ENCODE measurements around the gene ARL6IP1. TPM values are rescaled to one million over a fixed set of nuclear protein-coding genes. Genes with fewer than 3 reads are reported as not detected.

Gene ARL6IP1
- total and polyA plus RNA-seq, 2 of the 4 experiments (the other 2 are of a cell fraction) = 78.1 to 190 TPM

DNA sequence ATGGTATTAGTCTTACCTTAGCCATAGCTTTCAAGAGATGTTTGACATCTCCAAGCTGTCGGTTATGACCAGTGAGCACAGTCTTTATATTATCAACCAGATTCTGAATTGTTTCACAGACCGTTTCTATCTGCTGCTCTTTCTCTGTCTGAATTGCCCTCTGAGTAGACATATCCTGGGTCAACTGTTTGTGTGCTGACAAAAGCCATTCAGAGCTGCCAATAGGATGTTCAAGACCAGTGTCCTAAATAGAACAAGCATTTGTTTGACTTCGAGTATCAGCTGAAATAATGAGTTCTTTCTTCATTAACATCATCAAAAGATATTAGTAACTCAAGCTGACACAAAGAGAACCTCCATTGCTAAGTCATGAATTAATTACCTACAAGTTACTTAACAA lies 14.9 kb upstream of the ARL6IP1 start:
- dilution Hi-C loops (cut with HindIII; ENCODE audit: low sequenced_read_pairs, unreplicated experiment) = no loop called here
- no peak overlapping the region for H3K14ac ChIP-seq (replicated peaks; ENCODE audit: low read depth, low read length)
- WGBS, 2 experiments (ENCODE audit: extremely low coverage in 2 of 2, insufficient read length in 1 of 2) = no CpG with 5 or more reads among the region's 3 CpGs
- H3K4me1 ChIP-seq (ENCODE audit: control insufficient read depth, insufficient read depth, low read length) = no peaks in the 10 kb centered on the region
- peaks cover 35% of the 10 kb centered on the region for H3K36me3 ChIP-seq (ENCODE audit: control insufficient read depth, insufficient read depth, low read length)
- no peak for ATAC-seq (ENCODE audit: low read depth)
- H3K4ac ChIP-seq (ENCODE audit: low read depth, low read length) = no peak overlapping the region
- peaks cover 2% of the 10 kb centered on the region; the same call in 1 of the 2 replicates for H3K9me1 ChIP-seq (ENCODE audit: insufficient read depth, low read length)
- ChIA-PET POLR2A (ENCODE audit: unreplicated experiment) (no interaction called here), CTCF (interaction anchor here (1.4 kb wide), 1 partner anchor 15 kb away, joined by 4 read pairs; the partner anchor contains the start of gene ARL6IP1)
- H3K23ac ChIP-seq (ENCODE audit: low read depth, low read length) = no peak overlapping the region
- DNase-seq = no peak
- H4K91ac ChIP-seq (ENCODE audit: insufficient read depth, low read depth, low read length) = no peak overlapping the region
- no peak overlapping the region for H2AK9ac ChIP-seq (replicated peaks; ENCODE audit: low read depth, low read length, poor library complexity)
- H3K9ac ChIP-seq (ENCODE audit: low read depth, low read length) = no peak overlapping the region
- H2BK120ac ChIP-seq (ENCODE audit: low read depth, low read length) = no peak overlapping the region
- H2BK5ac ChIP-seq (ENCODE audit: low read depth, low read length, poor library complexity, severe bottlenecking) = no peak overlapping the region
- no peak overlapping the region for H3K18ac ChIP-seq (ENCODE audit: low read depth, low read length)
- no peaks in the 10 kb centered on the region for H3K27me3 ChIP-seq (ENCODE audit: control insufficient read depth, insufficient read depth, low read length)
- no peaks in the 10 kb centered on the region for H3K9me3 ChIP-seq (ENCODE audit: control insufficient read depth, insufficient read depth, low read length)
- no peak for TF ChIP-seq FOS (IDR thresholded peaks at IDR 0.05; ENCODE audit: low read depth, low read length)
- no peak for TF ChIP-seq RFX5 (IDR thresholded peaks at IDR 0.05; ENCODE audit: low read depth, low read length)
- no peak for TF ChIP-seq CHD1 (IDR thresholded peaks at IDR 0.05; ENCODE audit: low read depth, low read length)
- TF ChIP-seq RAD21 (IDR thresholded peaks at IDR 0.05; ENCODE audit: low read length) = no peak
- TF ChIP-seq MAFK (IDR thresholded peaks at IDR 0.05; ENCODE audit: low read depth, low read length) = no peak
- no peak for TF ChIP-seq MAZ (IDR thresholded peaks at IDR 0.05; ENCODE audit: borderline replicate concordance, low read depth, low read length)
- TF ChIP-seq POLR2A (IDR thresholded peaks at IDR 0.05; ENCODE audit: low read depth, low read length) = no peak
- no peak for TF ChIP-seq CEBPB (IDR thresholded peaks at IDR 0.05; ENCODE audit: low read depth, low read length)
- TF ChIP-seq SMC3 (IDR thresholded peaks at IDR 0.05; ENCODE audit: low read depth, low read length) = no peak
- TF ChIP-seq, protein P1, sequence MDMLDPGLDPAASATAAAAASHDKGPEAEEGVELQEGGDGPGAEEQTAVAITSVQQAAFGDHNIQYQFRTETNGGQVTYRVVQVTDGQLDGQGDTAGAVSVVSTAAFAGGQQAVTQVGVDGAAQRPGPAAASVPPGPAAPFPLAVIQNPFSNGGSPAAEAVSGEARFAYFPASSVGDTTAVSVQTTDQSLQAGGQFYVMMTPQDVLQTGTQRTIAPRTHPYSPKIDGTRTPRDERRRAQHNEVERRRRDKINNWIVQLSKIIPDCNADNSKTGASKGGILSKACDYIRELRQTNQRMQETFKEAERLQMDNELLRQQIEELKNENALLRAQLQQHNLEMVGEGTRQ (IDR thresholded peaks at IDR 0.05; ENCODE audit: low read depth, low read length) = no peak
- no peak for TF ChIP-seq RCOR1 (IDR thresholded peaks at IDR 0.05; ENCODE audit: insufficient replicate concordance, low read length)
- TF ChIP-seq BHLHE40 (IDR thresholded peaks at IDR 0.05; ENCODE audit: low read depth, low read length) = no peak
- TF ChIP-seq MXI1 (IDR thresholded peaks at IDR 0.05; ENCODE audit: borderline replicate concordance, low read depth, low read length) = no peak
- TF ChIP-seq, protein P2, sequence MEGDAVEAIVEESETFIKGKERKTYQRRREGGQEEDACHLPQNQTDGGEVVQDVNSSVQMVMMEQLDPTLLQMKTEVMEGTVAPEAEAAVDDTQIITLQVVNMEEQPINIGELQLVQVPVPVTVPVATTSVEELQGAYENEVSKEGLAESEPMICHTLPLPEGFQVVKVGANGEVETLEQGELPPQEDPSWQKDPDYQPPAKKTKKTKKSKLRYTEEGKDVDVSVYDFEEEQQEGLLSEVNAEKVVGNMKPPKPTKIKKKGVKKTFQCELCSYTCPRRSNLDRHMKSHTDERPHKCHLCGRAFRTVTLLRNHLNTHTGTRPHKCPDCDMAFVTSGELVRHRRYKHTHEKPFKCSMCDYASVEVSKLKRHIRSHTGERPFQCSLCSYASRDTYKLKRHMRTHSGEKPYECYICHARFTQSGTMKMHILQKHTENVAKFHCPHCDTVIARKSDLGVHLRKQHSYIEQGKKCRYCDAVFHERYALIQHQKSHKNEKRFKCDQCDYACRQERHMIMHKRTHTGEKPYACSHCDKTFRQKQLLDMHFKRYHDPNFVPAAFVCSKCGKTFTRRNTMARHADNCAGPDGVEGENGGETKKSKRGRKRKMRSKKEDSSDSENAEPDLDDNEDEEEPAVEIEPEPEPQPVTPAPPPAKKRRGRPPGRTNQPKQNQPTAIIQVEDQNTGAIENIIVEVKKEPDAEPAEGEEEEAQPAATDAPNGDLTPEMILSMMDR (conservative IDR thresholded peaks at IDR 0.05; ENCODE audit: low read depth, low read length) = no peak
- TF ChIP-seq, protein P3, sequence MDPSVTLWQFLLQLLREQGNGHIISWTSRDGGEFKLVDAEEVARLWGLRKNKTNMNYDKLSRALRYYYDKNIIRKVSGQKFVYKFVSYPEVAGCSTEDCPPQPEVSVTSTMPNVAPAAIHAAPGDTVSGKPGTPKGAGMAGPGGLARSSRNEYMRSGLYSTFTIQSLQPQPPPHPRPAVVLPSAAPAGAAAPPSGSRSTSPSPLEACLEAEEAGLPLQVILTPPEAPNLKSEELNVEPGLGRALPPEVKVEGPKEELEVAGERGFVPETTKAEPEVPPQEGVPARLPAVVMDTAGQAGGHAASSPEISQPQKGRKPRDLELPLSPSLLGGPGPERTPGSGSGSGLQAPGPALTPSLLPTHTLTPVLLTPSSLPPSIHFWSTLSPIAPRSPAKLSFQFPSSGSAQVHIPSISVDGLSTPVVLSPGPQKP (IDR thresholded peaks at IDR 0.05; ENCODE audit: borderline replicate concordance, low read depth, low read length) = no peak
- TF ChIP-seq NFE2L2 (IDR thresholded peaks at IDR 0.05; ENCODE audit: low read depth, low read length) = no peak
- H2AK5ac ChIP-seq (ENCODE audit: low read depth, low read length) = no peak overlapping the region
- no peak overlapping the region for H3K27ac ChIP-seq (ENCODE audit: insufficient read depth, low read length)
- H4K8ac ChIP-seq (ENCODE audit: low read depth in 2 of 2, low read length in 2 of 2) = no peak overlapping the region
- H2AFZ ChIP-seq (replicated peaks; ENCODE audit: low read length, poor library complexity) = no peak overlapping the region
- no peak overlapping the region for H3K4me3 ChIP-seq (ENCODE audit: insufficient read depth, low read depth, low read length)
- no peak overlapping the region for H2BK20ac ChIP-seq (ENCODE audit: low read depth, low read length)
- H3K79me1 ChIP-seq (ENCODE audit: low read depth in 1 of 2, low read length in 2 of 2) = peaks cover 0 to 7% of the 10 kb centered on the region in 2 experiments; a peak in 2 of 4 replicates
- H4K20me1 ChIP-seq (ENCODE audit: insufficient read depth, low read length) = no peaks in the 10 kb centered on the region
- no peak overlapping the region for H4K5ac ChIP-seq (ENCODE audit: low read depth, low read length)
- no peak overlapping the region for H3K4me2 ChIP-seq (ENCODE audit: low read depth, low read length)
- intact Hi-C loops (cut with micrococcal nuclease) = no loop called here
- H3K56ac ChIP-seq (ENCODE audit: extremely low read depth, insufficient read depth, low read length) = no peak overlapping the region
- no peak overlapping the region for H2BK15ac ChIP-seq (ENCODE audit: low read depth, low read length)
- BruUV-seq (replicated peaks) = no TSS peak
- in situ Hi-C loops (cut with MboI; ENCODE audit: low sequenced_read_pairs) = no loop called here
